Suprapubic skin (tissue), 4 donors: Measurements from ENCODE around the gene BLOC1S4. TPM values are rescaled to one million over a fixed set of nuclear protein-coding genes. Genes with fewer than 3 reads are reported as not detected.

Experiments
- DNase-seq, 2 donors: peaks; one replicate each; pipeline ENCODE4 v3.0.0-alpha.2; 2019; ENCODE audit warnings: low spot score in 2 of 2
- H3K27ac ChIP-seq: fragments of 200-600 bp; sonication (generic); one replicate; pipeline ENCODE4 v1.5.1; 2019
- H3K27me3 ChIP-seq: fragments of 200-600 bp; sonication (generic); one replicate; pipeline ENCODE4 v1.5.1; 2019
- H3K36me3 ChIP-seq: fragments of 200-600 bp; sonication (generic); one replicate; pipeline ENCODE4 v1.5.1; 2019
- H3K4me1 ChIP-seq: fragments of 200-600 bp; sonication (generic); one replicate; pipeline ENCODE4 v1.5.1; 2019
- H3K4me3 ChIP-seq: fragments of 200-600 bp; sonication (generic); one replicate; pipeline ENCODE4 v1.5.1; 2019; ENCODE audit warnings: mild to moderate bottlenecking
- H3K9me3 ChIP-seq: fragments of 200-600 bp; sonication (generic); one replicate; pipeline ENCODE4 v1.5.1; 2019
- CTCF ChIP-seq, 2 donors: fragments of 200-600 bp in 1 of 2; fragments of 450-650 bp in 1 of 2; sonication (generic) in 1 of 2; IDR thresholded peaks; one replicate each; pipeline ENCODE4 v1.5.1; 2016 to 2019; ENCODE audit warnings: antibody characterized with exemption in 2 of 2, mild to moderate bottlenecking in 1 of 2, moderate library complexity in 1 of 2
- EP300 ChIP-seq: sonication (generic); formaldehyde crosslinking; IDR thresholded peaks from one replicate; pipeline ENCODE4 v1.6.1; 2017; ENCODE audit warnings: antibody characterized with exemption
- POLR2A ChIP-seq, 2 donors: fragments of 450-650 bp; IDR thresholded peaks; one replicate each; pipeline ENCODE4 v1.6.1; 2017; ENCODE audit warnings: antibody characterized with exemption in 2 of 2, mild to moderate bottlenecking in 2 of 2, moderate library complexity in 2 of 2
- POLR2AphosphoS5 ChIP-seq, 3 donors: sonication (generic); formaldehyde crosslinking; IDR thresholded peaks; one replicate each; pipeline ENCODE4 v1.6.1; 2017; ENCODE audit warnings: antibody characterized with exemption in 3 of 3
- WGBS: methylation state at CpG from one replicate; pipeline ENCODE4 v1.1.5; 2018; 5-methylcytosine and 5-hydroxymethylcytosine counted together
- total RNA-seq, 4 donors: library from RNA; depleted of rRNA; stranded (reverse); fragments of >200 nt; gene quantifications; one replicate each; pipeline ENCODE4 v1.1.0, GENCODE V29; 2016

Gene BLOC1S4
- total RNA-seq, 4 donors from 2014 or later = 5.1 to 20.2 (median 14.8) TPM

GRCh38 chr4:6709230-6710114, 6.5 kb upstream of the BLOC1S4 start, which contains the start of gene MRFAP1L1:
TSS of gene MRFAP1L1 (minus strand) at chr4:6709865. CDS start at chr4:6709629, 236 bp downstream.
- H3K9me3 ChIP-seq = no peaks in the 10 kb centered on the region
- peak within 1 kb of the TSS; percentile 68 for H3K4me3 ChIP-seq
- peaks cover 40% of the 10 kb centered on the region for H3K4me1 ChIP-seq
- DNase-seq = peak; percentile 97 to 98
- no peaks in the 10 kb centered on the region for H3K36me3 ChIP-seq
- H3K27me3 ChIP-seq = no peaks in the 10 kb centered on the region
- peak; percentile 26 to 70 (median 68) for TF ChIP-seq POLR2AphosphoS5 (IDR thresholded peaks at IDR 0.05)
- no peak for TF ChIP-seq CTCF (IDR thresholded peaks at IDR 0.05)
- TF ChIP-seq EP300 = no peak
- TF ChIP-seq POLR2A (IDR thresholded peaks at IDR 0.05) = peak in 1 of 2 donors; percentile 68
- peak within 1 kb of the TSS; percentile 89 for H3K27ac ChIP-seq
- WGBS = under 1% methylated on average over 72 of the region's 72 CpGs

- DNase-seq = no peak
- Histone ChIP-seq H3K9me3 (no peaks in the 10 kb centered on the region), H3K27me3 (no peaks in the 10 kb centered on the region), H3K4me1 (peaks cover 40% of the 10 kb centered on the region), H3K36me3 (no peaks in the 10 kb centered on the region), H3K4me3 (peak overlapping the region; percentile 68), H3K27ac (peak overlapping the region; percentile 89)
- 13% methylated on average over 6 of the region's 6 CpGs for WGBS
- no peak for TF ChIP-seq POLR2A (IDR thresholded peaks at IDR 0.05)
- TF ChIP-seq CTCF (IDR thresholded peaks at IDR 0.05) = no peak
- no peak for TF ChIP-seq EP300
- TF ChIP-seq POLR2AphosphoS5 (IDR thresholded peaks at IDR 0.05) = no peak
Observed at GRCh38 chr4:6710282-6710681, 5.7 kb upstream of the BLOC1S4 start.

GRCh38 chr4:6710996-6711395, 5.0 kb upstream of the BLOC1S4 start:
- Histone ChIP-seq H3K4me3 (no peak overlapping the region), H3K27me3 (no peaks in the 10 kb centered on the region), H3K9me3 (no peaks in the 10 kb centered on the region), H3K4me1 (peaks cover 39% of the 10 kb centered on the region), H3K27ac (no peak overlapping the region), H3K36me3 (no peaks in the 10 kb centered on the region)
- TF ChIP-seq EP300 (no peak), POLR2AphosphoS5 (IDR thresholded peaks at IDR 0.05) (no peak), CTCF (IDR thresholded peaks at IDR 0.05) (no peak), POLR2A (IDR thresholded peaks at IDR 0.05) (no peak)
- WGBS = 78% methylated on average over 2 of the region's 2 CpGs
- DNase-seq = no peak

GRCh38 chr4:6714954-6715353, 1.0 kb upstream of the BLOC1S4 start:
- TF ChIP-seq POLR2AphosphoS5 (IDR thresholded peaks at IDR 0.05) (no peak), CTCF (IDR thresholded peaks at IDR 0.05) (no peak), EP300 (no peak), POLR2A (IDR thresholded peaks at IDR 0.05) (no peak)
- DNase-seq = no peak
- H3K9me3 ChIP-seq = no peaks in the 10 kb centered on the region
- no peaks in the 10 kb centered on the region for H3K36me3 ChIP-seq
- H3K27me3 ChIP-seq = no peaks in the 10 kb centered on the region
- peaks cover 26% of the 10 kb centered on the region for H3K4me1 ChIP-seq
- no peak overlapping the region for H3K4me3 ChIP-seq
- no peak overlapping the region for H3K27ac ChIP-seq
- WGBS = 62% methylated on average over 1 of the region's 1 CpG

GRCh38 chr4:6715704-6716017, 313 bp upstream of the BLOC1S4 start:
- H3K9me3 ChIP-seq = no peaks in the 10 kb centered on the region
- no peak for TF ChIP-seq POLR2A (IDR thresholded peaks at IDR 0.05)
- TF ChIP-seq CTCF (IDR thresholded peaks at IDR 0.05) = no peak
- no peak for TF ChIP-seq EP300
- no peak for TF ChIP-seq POLR2AphosphoS5 (IDR thresholded peaks at IDR 0.05)
- WGBS = 6% methylated on average over 9 of the region's 9 CpGs

More at GRCh38 chr4:6715704-6716017, 313 bp upstream of the BLOC1S4 start:
- H3K36me3 ChIP-seq = no peaks in the 10 kb centered on the region
- no peak for DNase-seq
- H3K27me3 ChIP-seq = no peaks in the 10 kb centered on the region
- H3K4me3 ChIP-seq = peak overlapping the region; percentile 57
- H3K27ac ChIP-seq = peak overlapping the region; percentile 87
- H3K4me1 ChIP-seq = peaks cover 27% of the 10 kb centered on the region
